Measurements from ENCODE around the gene CTAGE9. TPM values are rescaled to one million over a fixed set of nuclear protein-coding genes. Genes with fewer than 3 reads are reported as not detected.

The CTAGE9 gene
- total RNA-seq, 4 donors from 2014 or later = not detected

- Histone ChIP-seq H3K9me3 (no peaks in the 10 kb centered on the region), H3K27ac (no peak overlapping the region), H3K4me1 (no peaks in the 10 kb centered on the region), H3K4me3 (no peak overlapping the region), H3K27me3 (no peaks in the 10 kb centered on the region), H3K36me3 (no peaks in the 10 kb centered on the region)
- DNase-seq = no peak
- no peak for TF ChIP-seq POLR2A (IDR thresholded peaks at IDR 0.05)
- TF ChIP-seq CTCF (IDR thresholded peaks at IDR 0.05) = no peak
- 73 to 81% methylated on average over 3 of the region's 3 CpGs for WGBS, 2 donors
- intact Hi-C loops (cut with DNase I) = no loop called here
Observed at GRCh38 chr6:131728296-131728939, 17.6 kb upstream of the CTAGE9 start.

- WGBS, 2 donors = 64 to 66% methylated on average over 4 of the region's 4 CpGs
- TF ChIP-seq POLR2A (IDR thresholded peaks at IDR 0.05) = no peak
- TF ChIP-seq CTCF (IDR thresholded peaks at IDR 0.05) = no peak
- DNase-seq = no peak
- Histone ChIP-seq H3K4me1 (no peaks in the 10 kb centered on the region), H3K9me3 (no peaks in the 10 kb centered on the region), H3K4me3 (no peak overlapping the region), H3K27ac (no peak overlapping the region), H3K36me3 (no peaks in the 10 kb centered on the region), H3K27me3 (no peaks in the 10 kb centered on the region)
- intact Hi-C loops (cut with DNase I) = no loop called here
Observed at GRCh38 chr6:131727868-131728267, 17.1 kb upstream of the CTAGE9 start.

GRCh38 chr6:131727467-131727866 is 16.6 kb upstream of the CTAGE9 start:
- Histone ChIP-seq H3K27me3 (no peaks in the 10 kb centered on the region), H3K4me3 (no peak overlapping the region), H3K36me3 (no peaks in the 10 kb centered on the region), H3K27ac (no peak overlapping the region), H3K9me3 (no peaks in the 10 kb centered on the region), H3K4me1 (no peaks in the 10 kb centered on the region)
- intact Hi-C loops (cut with DNase I) = no loop called here
- no peak for DNase-seq
- TF ChIP-seq POLR2A (IDR thresholded peaks at IDR 0.05) (no peak), CTCF (IDR thresholded peaks at IDR 0.05) (no peak)
- 88 to 90% methylated on average over 5 of the region's 5 CpGs for WGBS, 2 donors

GRCh38 chr6:131724114-131724513 is 13.3 kb upstream of the CTAGE9 start:
- H3K36me3 ChIP-seq = no peaks in the 10 kb centered on the region
- intact Hi-C loops (cut with DNase I) = no loop called here
- no peaks in the 10 kb centered on the region for H3K4me1 ChIP-seq
- H3K27me3 ChIP-seq = no peaks in the 10 kb centered on the region
- no peak overlapping the region for H3K4me3 ChIP-seq
- no peak overlapping the region for H3K27ac ChIP-seq
- no peaks in the 10 kb centered on the region for H3K9me3 ChIP-seq
- no peak for DNase-seq
- TF ChIP-seq POLR2A (IDR thresholded peaks at IDR 0.05) (no peak), CTCF (IDR thresholded peaks at IDR 0.05) (no peak)
- 67 to 71% methylated on average over 2 of the region's 2 CpGs for WGBS, 2 donors

- Histone ChIP-seq H3K4me1 (no peaks in the 10 kb centered on the region), H3K27me3 (no peaks in the 10 kb centered on the region), H3K4me3 (no peak overlapping the region), H3K9me3 (no peaks in the 10 kb centered on the region), H3K27ac (no peak overlapping the region), H3K36me3 (no peaks in the 10 kb centered on the region)
- intact Hi-C loops (cut with DNase I) = no loop called here
- DNase-seq = no peak
- WGBS, 2 donors = 52 to 65% methylated on average over 2 of the region's 2 CpGs
- TF ChIP-seq POLR2A (IDR thresholded peaks at IDR 0.05) (no peak), CTCF (IDR thresholded peaks at IDR 0.05) (no peak)
Observed at GRCh38 chr6:131721161-131721560, 10.3 kb upstream of the CTAGE9 start.

Data from esophagus squamous epithelium (tissue), 5 donors.